ENCODE measurements around the gene ABCF1. TPM values are rescaled to one million over a fixed set of nuclear protein-coding genes. Genes with fewer than 3 reads are reported as not detected.

Gene ABCF1
- total RNA-seq: 34.9 and 42.2 TPM in 2 replicates

GRCh38 chr6:30571075-30571761 lies at the start of gene ABCF1:
Gene ABCF1, plus strand, starts transcription at chr6:30571442. Its CDS starts 46 bp downstream, at chr6:30571488.

DNA sequence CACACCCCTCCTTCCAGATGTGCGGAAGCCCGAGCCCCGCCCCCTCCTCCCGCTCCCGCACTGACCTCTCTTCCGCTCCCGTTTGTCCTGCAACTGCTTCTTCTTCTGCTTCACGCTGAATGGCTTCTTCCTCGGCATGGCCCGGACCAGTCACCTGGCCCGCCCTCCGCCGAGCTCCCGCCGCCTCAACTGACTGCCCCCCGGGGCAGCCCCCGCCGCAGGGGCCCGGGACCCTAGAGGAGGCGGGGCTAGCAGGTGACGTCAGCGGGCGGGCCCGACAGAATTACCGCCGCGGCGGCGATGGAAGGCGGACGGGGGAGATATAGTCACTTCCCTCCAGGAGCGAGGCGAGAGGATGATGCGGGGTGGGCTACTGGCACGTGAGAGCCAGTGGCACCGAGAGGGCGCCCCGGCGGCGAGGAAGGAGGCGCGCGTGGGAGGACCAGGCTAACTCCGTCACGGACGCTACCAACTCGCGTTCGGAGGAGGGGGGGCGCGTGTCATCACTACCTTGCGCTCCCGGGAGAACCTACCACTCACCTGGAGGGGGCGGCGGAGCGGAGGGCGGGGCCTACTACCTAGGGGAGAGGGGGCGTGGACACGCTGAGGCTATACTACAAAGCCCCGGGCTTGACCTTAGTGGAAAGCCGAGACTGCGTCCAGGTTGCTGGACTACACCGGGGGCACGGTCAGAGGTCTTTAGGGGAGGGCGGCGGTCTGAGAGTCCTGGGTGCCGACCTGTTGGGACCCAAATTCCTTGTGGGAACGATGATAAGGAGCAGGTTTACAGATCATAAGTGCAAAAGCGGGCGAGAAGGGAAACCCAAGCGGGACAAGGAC lies 15.0 kb upstream of the ABCF1 start, which contains the start of gene GNL1:
TSS of gene GNL1 (minus strand) at position 424 of the 840 bp plus-strand sequence. CDS start at position 138, 286 bp downstream.

DNA sequence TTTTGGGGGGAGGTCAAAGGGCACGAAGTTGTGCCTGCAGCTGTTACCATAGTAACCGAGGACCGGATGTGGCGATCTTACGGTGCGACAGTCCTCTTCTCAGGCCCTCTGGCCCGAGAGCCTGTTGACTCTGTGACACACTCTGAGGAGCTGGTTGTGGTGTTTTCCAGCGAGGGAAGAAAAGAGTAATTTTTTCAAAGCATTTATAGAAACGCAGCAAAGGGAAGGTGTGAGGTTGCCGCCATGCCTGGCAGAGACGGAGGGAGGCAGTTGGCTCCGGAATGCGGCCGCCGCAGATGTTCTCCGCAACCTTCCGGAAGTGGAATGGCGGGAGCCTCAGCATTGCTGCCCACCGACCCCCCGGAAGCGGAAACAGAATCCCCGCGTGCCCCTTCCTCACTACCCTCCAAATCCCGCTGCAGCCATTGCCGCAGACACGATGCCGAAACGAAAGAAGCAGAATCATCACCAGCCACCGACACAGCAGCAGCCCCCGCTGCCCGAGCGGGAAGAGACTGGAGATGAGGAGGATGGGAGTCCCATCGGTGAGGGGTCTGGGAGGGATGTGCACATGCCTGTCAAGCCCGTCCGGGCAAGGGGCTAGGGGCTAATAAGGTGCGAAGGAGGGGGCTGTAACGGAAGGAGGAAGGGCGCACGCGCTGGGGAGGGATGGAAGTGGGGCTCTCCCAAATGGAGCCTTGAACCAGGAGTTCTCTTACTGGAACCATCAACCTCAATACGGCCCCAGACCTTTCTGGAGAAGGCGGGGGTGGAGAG lies 14.1 kb upstream of the ABCF1 start, which contains the start of gene PRR3:
TSS of gene PRR3 (plus strand) at position 390 of the 777 bp plus-strand sequence. CDS start at position 440, 50 bp downstream.

GRCh38 chr6:30616811-30617564 lies 45.7 kb downstream of the ABCF1 start, which contains the start of gene PPP1R10:
Gene PPP1R10, minus strand, starts transcription at chr6:30617243. Its CDS starts 7,299 bp downstream, at chr6:30609944.

GRCh38 chr6:30617565-30618269 lies 46.5 kb downstream of the ABCF1 start, which contains the start of gene MRPS18B:
Gene MRPS18B, plus strand, starts transcription at chr6:30617840. Its CDS starts 26 bp downstream, at chr6:30617866.

DNA sequence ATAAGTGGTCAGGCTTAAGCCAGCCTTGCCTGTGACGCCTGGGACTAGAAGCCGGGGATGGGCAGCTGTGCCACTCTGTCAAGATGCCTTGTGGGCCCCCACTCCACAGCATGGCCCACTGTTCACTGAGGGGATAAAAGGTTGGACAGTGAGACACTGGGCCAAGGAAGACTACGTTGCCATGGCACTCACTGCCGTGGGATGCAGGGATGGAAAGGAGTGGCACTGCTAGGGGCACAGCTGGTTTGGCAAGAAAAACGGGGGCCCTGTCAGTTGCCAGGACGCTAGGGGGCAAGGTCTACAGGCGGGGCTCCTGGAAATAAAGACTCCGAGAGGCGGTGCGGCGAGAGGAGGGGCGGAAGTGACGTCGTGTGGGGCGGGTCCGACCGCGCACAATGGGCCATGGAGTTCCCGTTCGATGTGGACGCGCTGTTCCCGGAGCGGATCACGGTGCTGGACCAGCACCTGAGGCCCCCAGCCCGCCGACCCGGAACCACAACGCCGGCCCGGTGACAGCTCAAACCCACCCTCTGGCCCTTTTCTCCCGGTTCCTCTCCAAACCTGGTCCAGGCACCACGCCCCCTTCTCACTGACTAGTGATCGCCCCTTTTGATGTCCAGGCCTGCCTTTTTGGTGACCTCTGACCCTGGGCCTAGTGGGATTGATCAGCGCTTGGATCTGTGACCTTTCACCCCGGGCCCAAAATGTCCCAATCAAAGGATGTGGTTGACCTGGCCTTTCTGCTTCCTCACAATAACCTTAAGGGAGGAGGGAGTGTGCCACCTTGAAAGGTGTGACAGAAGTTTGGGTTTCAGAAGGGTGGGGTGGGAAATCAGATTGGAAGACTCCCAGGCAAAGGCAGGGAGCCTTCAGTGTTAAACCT lies 55.5 kb downstream of the ABCF1 start, which contains the start of gene ATAT1:
TSS of gene ATAT1 (plus strand) at position 391 of the 883 bp plus-strand sequence.

Small RNAs within 50 kb of the gene (small RNA-seq; reads per million reads assigned to genes)
- 0.19 reads per million for gene MIR877

Other genes starting within 250 kb of the ABCF1 start
- gene TRIM39, start 244.5 kb upstream of the ABCF1 start, total RNA-seq: 6.2 and 9.0 TPM in 2 replicates
- gene RPP21, start 226.3 kb upstream of the ABCF1 start, total RNA-seq: 32.1 and 65.0 TPM in 2 replicates
- 122 and 139 TPM in 2 replicates for gene HLA-E, start 81.9 kb upstream of the ABCF1 start, total RNA-seq
- 38.6 and 44.4 TPM in 2 replicates for gene GNL1, start 15.0 kb upstream of the ABCF1 start, total RNA-seq
- gene PRR3, start 14.1 kb upstream of the ABCF1 start, total RNA-seq: 7.3 and 8.0 TPM in 2 replicates
- gene PPP1R10, start 45.8 kb downstream of the ABCF1 start, total RNA-seq: 43.4 and 53.0 TPM in 2 replicates
- 118 and 134 TPM in 2 replicates for gene MRPS18B, start 46.4 kb downstream of the ABCF1 start, total RNA-seq
- gene ATAT1, start 55.4 kb downstream of the ABCF1 start, total RNA-seq: 3.3 and 4.1 TPM in 2 replicates
- gene C6orf136, start 75.7 kb downstream of the ABCF1 start, total RNA-seq: 3.1 and 4.4 TPM in 2 replicates
- 22.8 and 27.8 TPM in 2 replicates for gene DHX16, start 101.6 kb downstream of the ABCF1 start, total RNA-seq
- gene PPP1R18, start 115.2 kb downstream of the ABCF1 start, total RNA-seq: 44.5 and 73.1 TPM in 2 replicates
- 7.7 and 9.0 TPM in 2 replicates for gene NRM, start 119.5 kb downstream of the ABCF1 start, total RNA-seq
- gene MDC1, start 145.8 kb downstream of the ABCF1 start, total RNA-seq: 6.2 and 10.0 TPM in 2 replicates
- gene TUBB, start 148.9 kb downstream of the ABCF1 start, total RNA-seq: 819 and 1,073 TPM in 2 replicates
- gene FLOT1, start 171.2 kb downstream of the ABCF1 start, total RNA-seq: 88.4 and 104 TPM in 2 replicates
- gene IER3, start 173.1 kb downstream of the ABCF1 start, total RNA-seq: 8.8 and 13.7 TPM in 2 replicates

Measured in subcutaneous preadipocyte (primary cell).